ENCODE data around the gene TMEM218.

- TF ChIP-seq YY1 (IDR thresholded peaks at IDR 0.05; ENCODE audit: low read depth, low read length) = no peak
- TF ChIP-seq CTCF (IDR thresholded peaks at IDR 0.05; ENCODE audit: control extremely low read depth in 1 of 3, insufficient read depth in 1 of 3, low read depth in 1 of 3, low read length in 3 of 3) = no peak
- no peak for TF ChIP-seq EP300 (IDR thresholded peaks at IDR 0.05; ENCODE audit: borderline replicate concordance in 1 of 2, low read depth in 2 of 2, low read length in 2 of 2)
- no peak for TF ChIP-seq CBX8 (IDR thresholded peaks at IDR 0.05; ENCODE audit: borderline replicate concordance, low read depth, low read length)
- no peak for TF ChIP-seq CHD2 (IDR thresholded peaks at IDR 0.05; ENCODE audit: low read length)
- TF ChIP-seq RAD21 (IDR thresholded peaks at IDR 0.05 in 1 of 2, conservative IDR thresholded peaks at IDR 0.05 in 1 of 2; ENCODE audit: low read depth in 2 of 2, low read length in 2 of 2) = no peak
- TF ChIP-seq SIRT6 (IDR thresholded peaks at IDR 0.05; ENCODE audit: low read length) = no peak
- no peak for TF ChIP-seq SP1 (IDR thresholded peaks at IDR 0.05; ENCODE audit: low read depth, low read length)
- TF ChIP-seq ATF3 (IDR thresholded peaks at IDR 0.05; ENCODE audit: insufficient read depth, low read depth, low read length) = no peak
- TF ChIP-seq EZH2 (IDR thresholded peaks at IDR 0.05; ENCODE audit: low read depth, low read length, severe bottlenecking) = no peak
- TF ChIP-seq MAX (IDR thresholded peaks at IDR 0.05) = no peak
These were observed 5.5 kb downstream of the TMEM218 start for GRCh38 chr11:125105926-125106325.
